GM18498 (cell line): ENCODE data around the gene SPAG8.

Source experiments
- ATAC-seq: cut with Tn5 transposase; IDR thresholded peaks from one replicate; pipeline ENCODE4 v1.9.1; 2021; ENCODE audit warnings: mild to moderate bottlenecking, moderate library complexity; ENCODE audit not compliant: unreplicated experiment

SPAG8 gene

GRCh38 chr9:35812025-35812602 is at the start of gene SPAG8:
Gene SPAG8, minus strand, starts transcription at chr9:35812262. Its CDS starts 115 bp downstream, at chr9:35812147.
- ATAC-seq: peak; percentile 68

GRCh38 chr9:35861161-35861897 is 49.3 kb upstream of the SPAG8 start:
- ATAC-seq: no peak

DNA sequence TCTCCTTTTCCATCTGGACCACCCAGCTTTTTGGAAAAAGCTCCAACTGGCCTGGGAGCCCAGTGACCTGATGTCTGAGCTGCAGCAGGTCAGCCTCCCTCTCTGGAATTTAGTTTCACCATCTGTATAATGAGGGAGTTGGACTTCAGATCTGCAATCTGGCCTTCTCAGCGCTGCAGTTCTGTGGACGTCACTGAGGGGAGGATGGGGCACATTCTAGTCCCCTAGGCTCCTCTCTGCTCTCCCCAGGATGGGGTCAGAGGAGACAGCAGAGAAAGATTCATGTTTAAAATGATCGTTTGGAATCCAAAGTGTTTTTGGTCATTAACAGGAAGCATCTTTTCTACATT is 47.9 kb upstream of the SPAG8 start:
- ATAC-seq: no peak

GRCh38 chr9:35859310-35859989 is 47.4 kb upstream of the SPAG8 start:
- no peak for ATAC-seq

DNA sequence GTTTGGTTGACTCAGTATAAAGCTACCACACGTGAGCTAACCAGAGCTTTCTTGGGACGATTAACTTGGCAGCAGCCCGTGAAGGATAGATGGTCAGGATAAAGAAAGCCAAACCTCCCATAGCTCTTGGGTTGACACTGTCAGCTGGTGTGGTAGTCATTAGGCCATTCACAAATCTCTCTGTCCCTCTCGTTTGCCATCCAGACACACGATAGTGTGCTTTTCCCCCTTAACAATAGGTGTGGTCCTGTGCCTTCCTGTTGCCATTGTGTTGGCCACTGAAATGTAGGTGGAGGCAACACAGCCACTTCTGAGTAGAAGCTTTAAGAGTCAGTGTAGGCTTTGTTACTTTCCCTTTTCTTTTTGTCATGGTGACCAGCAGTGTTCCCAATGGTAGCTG is 46.4 kb upstream of the SPAG8 start:
- ATAC-seq: no peak

DNA sequence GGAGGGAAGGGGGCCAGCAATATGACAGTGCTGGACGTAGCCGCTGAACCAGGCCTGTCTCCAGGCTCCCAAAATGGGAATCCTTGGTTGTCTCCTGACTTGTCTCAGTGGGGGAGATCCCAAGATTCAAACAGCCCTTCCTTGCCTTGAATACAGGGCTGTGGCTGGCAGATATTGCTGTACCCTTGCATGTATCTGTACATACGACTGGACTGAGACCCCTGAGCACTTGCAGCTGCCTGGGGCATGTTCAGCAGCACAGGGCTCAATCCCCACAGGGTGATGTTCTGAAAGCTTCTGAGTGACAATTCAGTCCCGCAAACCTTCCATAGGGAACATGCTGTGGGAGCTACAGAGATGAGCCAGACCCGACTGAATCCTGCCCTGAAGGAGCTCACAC is 44.8 kb upstream of the SPAG8 start:
- ATAC-seq: no peak

DNA sequence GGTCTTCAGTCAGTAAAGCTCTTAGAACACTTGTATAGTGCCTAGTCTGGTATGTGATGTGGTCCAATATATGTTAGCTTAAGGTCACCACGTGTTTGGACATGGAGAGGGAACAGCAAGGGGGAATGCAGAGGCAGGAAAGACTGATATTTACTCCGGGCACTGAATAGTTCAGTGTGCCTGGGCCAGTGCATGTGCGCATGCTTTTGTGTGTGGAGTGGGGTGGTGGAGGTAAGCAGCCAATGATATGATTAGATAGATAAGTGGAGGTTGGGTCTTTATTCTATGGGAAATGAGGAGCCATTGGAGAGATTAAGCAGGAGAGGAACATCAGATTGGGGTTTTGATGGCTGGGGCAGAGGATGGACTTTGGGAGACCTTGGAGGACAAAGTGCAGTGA is 44.1 kb upstream of the SPAG8 start:
- no peak for ATAC-seq

- ATAC-seq: no peak
Measured at GRCh38 chr9:35854091-35854762, 42.2 kb upstream of the SPAG8 start.

- ATAC-seq: no peak
Measured at GRCh38 chr9:35852876-35853865, 41.1 kb upstream of the SPAG8 start.

DNA sequence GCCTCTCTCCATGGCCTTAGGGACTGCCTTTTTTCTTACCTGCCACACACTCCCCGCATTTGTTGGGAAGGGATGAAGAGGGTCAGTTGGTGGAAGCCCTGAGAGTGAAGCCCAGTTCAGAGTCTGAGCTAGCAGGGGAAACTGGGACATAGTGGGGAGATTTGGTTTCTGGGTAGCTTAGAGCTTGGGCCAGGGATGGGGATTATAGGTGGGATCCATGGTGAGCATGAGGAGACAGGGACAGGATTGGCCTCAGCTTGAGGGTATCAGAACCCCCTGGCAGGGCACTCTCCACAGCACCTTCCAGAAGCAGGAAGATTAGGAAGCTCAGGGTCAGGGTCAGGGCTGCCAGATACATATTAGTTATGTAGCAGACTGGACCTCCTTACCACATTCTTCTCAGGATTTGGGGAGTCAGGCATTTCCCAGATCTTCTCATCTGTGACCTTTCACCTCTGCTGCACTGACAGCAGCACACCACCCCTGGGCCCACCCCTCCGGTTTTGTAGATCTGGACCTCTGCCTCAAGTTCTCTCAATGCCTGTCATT is 40.3 kb upstream of the SPAG8 start:
- ATAC-seq: no peak

DNA sequence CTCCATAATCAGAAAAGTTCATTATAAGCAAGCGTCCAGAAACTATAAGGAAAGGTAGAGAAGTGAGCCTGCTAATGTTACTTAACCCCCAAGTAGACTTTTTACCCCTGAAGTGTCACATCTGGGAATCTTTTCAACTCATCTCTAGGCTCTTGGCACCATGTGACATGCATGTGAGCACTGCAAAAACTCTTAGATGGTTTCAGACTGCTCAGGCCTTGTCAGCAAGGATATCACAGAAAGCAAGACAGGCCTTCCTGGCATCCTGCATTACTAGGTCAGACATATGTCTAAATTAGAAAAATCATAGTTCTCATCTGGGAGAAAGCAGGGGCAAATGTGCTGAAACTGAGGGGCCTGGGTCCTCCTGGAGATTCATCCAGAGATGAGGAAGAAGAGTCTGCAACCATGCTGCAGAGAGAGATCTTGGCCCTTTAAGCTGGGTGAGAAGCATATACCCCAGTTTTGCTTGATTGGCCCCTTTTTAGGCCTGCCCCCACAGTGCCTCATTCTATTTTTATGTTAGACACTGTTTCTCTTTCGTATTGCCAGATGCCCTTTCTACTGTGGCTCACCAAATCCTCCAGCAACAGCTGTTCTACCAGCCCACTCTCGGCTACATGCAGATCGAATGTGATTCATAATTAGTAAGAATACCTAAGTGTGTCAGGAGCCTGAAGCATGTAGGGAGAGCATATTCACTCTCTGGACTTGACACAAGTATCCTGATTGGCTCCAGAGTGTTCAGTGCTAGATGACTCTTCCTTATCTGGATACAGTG is 35.9 kb upstream of the SPAG8 start:
- peak; percentile 98 for ATAC-seq

DNA sequence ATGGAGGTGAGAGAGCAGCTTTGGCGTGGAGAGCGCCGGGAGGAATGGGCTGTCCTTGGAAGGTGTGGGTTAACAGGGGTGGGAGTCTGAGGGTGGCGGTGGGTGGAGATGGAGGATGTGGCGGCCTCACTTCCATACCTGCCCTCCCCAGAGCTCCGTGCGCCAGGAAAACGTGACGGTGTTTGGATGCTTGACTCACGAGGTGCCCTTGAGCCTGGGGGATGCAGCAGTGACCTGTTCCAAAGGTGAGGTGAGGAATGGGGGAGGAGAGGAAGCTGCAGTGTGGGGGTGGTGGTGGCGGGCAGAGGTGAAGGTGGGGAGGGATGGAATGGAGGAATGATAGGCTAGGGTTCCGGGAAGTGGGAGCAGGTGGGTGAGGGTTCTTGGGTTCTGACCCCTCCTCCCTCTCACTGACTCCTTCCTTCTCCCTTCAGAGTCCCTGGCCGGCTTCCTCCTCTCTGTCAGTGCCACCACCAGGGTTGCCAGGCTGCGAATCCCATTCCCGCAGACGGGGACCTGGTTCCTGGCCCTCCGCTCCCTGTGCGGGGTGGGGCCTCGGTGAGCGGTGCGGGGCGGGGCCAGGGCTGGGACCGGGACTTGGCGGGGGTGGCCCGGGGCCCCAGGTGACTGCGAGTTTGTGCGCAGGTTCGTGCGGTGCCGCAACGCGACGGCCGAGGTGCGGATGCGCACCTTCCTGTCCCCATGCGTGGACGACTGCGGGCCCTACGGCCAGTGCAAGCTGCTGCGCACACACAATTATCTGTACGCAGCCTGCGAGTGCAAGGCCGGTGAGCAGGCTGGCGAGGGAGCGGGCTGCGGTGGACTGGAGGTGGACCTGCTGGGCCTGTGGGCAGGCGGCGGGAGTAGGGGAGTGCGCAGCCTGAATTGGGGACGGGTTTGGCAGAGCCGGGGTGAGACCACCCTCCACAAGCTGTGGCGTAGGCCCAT is 34.0 kb upstream of the SPAG8 start:
- no peak for ATAC-seq

- ATAC-seq: no peak
Measured at GRCh38 chr9:35844628-35845270, 32.7 kb upstream of the SPAG8 start.

DNA sequence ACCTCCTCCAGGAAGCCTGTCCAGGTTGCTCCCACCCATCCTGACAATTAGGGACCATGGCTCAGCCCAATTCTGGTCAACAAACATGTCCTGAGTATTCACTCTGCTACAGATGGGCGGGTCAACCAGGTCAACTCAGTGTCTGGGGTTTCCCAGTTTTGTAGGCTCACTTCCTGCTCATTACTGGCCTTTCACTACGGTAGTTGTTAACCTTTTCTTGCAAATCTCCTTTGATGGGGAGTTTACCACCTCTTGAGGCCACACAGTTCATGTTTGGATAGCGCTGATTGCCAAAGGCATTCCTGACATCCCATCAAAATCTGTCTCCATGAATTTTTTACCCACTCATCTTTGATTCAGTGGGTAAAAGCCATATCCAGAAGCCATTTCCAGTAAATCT is 30.7 kb upstream of the SPAG8 start:
- peak; percentile 67 for ATAC-seq

- ATAC-seq: peak; percentile 12
Measured at GRCh38 chr9:35842020-35842745, 30.1 kb upstream of the SPAG8 start.

DNA sequence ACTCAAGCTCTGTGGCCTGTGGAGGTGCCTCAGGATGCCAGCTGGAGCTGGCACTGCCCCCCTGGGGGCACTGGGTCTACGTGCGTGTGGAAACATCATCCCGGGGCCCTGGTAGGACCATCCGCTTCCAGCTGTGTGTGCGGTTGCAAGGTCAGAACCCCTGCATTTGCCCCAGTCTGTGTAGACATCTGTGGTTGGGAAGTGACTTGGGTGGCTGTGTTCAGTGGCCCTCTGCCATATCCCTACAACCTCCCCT is 29.5 kb upstream of the SPAG8 start:
- no peak for ATAC-seq

DNA sequence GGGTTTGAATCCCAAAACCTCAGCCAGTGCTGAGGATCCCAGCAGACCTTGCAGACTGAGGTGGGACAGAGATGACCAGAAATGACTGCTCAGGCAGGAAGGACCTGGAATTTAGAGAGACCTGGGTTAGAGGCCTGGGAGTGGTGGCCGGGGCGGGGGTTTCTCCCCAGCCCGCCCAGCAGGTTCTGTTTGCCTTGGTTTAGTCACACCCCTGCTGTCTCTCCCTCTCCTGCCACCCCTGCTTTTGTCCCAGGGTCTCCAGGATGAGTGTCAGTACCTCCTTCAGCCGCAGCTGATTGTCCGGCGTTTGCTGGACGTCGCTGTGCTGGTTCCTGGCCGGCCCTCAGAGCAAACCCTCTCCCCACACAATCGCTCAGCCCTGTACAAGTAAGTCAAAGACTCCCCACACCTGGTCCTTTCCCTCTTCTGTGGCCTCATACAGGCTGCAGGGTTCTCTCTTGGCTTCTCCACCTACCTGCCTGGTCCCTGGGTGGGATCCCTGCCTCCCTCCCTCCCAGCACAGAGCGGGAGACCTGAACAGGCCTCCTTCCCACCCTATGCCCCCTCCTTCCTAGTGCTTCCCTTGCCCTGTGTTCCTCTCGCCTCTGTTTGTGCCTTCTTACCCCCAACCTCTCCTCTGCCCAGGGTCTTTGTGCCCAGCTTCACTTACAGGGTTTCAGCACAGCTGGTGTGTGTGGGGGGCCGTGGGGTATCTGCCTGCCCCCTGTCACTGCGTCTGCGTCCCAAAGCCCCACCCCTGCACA is 29.0 kb upstream of the SPAG8 start:
- ATAC-seq: no peak
